Adrenal gland (tissue), 5 donors: ENCODE measurements around the gene LEKR1.

Experiments
- CTCF ChIP-seq, 6 experiments: fragments of 450-650 bp in 4 of 6; fragments of 200-600 bp in 2 of 6; sonication (generic) in 1 of 6; IDR thresholded peaks; 1 replicate in 5 of 6; 2 replicates in 1 of 6; pipeline versions ENCODE4 v1.5.1 to v1.8.0; 2016 to 2021; ENCODE audit warnings: antibody characterized with exemption in 6 of 6, mild to moderate bottlenecking in 2 of 6, moderate library complexity in 1 of 6
- POLR2A ChIP-seq, 2 donors: fragments of 450-650 bp; IDR thresholded peaks; one replicate each; pipeline ENCODE4 v1.6.1; 2017; ENCODE audit warnings: antibody characterized with exemption in 2 of 2, mild to moderate bottlenecking in 2 of 2, moderate library complexity in 1 of 2
- donor health status: DM: no; HTN: no; CAD: no.

DNA sequence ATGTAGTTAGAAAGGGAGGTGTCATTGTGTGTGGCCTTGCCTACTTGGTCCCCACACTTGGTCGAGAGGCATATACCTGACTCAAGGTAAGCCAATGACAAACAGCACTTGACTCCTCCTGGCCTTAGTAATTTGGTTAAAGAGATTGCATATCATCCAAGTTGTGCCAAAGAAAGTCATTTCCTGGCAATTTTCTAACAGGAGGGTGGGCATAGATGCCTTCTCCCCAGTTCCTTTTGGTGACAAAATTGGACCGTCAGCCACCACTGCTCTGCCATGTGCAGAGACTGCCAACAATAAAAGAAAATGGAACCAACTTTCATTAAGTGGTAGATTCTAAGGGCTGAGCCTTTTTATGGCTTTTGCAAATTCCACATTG, 7.9 kb upstream of the LEKR1 start:
- TF ChIP-seq CTCF (IDR thresholded peaks at IDR 0.05) (no peak), POLR2A (IDR thresholded peaks at IDR 0.05) (no peak)
